Activated gamma-delta T cell treated with anti-CD3 and anti-CD28 coated beads, Interleukin-2, amount 50 U/mL, for 16 hours (primary cell): ENCODE data around the gene KBTBD4.
"Not testable (repeated sequence)": the region's sequence is repeated elsewhere in the genome, so short reads cannot be mapped to it uniquely, and the experiment has no call there.

ENCODE experiments used
- DNase-seq: peaks from one replicate; pipeline ENCODE4 v3.0.0-alpha.2; 2020; ENCODE audit warnings: low read depth

KBTBD4 gene

DNA sequence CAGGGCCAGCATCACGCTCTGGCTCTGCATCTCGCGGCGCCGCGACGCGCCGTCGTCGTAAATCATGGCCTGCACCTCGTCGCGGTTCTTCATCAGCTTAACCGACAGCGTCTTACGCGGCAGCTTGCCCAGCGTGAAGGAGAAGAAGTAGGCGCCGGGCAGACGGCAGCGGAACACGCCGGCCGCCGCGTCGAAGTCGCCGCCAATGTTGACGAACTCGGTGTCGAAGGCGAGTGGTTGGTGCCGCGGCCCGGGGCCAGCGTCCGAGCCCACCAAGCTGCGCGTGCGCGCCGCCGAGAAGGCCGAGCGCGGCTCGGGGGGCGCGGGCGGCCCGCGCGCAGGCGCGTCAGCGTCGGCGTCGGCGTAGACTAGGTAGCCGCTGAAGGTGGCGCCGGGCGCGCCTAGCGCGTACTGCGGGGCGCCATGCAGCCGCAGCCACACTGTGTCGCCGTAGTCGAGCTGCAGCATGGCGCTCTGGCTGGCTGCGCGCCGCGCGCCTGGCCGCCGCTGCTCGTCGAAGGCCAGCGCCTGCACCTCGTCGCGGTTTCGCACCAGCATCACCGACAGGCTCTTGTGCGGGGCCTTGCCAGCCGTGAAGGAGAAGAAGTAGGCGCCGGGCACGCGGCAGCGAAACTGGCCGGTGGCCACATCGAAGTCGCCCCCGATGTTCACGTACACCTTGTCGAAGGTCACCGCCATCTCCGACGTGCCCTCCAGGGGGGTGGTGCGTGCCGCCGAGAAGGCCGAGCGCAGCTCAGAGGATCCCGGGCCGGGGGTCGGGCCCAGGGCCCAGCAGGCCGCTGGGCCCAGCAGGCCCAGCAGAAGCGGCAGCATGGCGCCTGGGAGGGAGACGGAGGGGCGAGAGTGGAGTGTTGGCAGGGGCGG lies 11.4 kb upstream of the KBTBD4 start:
- no peak for DNase-seq

DNA sequence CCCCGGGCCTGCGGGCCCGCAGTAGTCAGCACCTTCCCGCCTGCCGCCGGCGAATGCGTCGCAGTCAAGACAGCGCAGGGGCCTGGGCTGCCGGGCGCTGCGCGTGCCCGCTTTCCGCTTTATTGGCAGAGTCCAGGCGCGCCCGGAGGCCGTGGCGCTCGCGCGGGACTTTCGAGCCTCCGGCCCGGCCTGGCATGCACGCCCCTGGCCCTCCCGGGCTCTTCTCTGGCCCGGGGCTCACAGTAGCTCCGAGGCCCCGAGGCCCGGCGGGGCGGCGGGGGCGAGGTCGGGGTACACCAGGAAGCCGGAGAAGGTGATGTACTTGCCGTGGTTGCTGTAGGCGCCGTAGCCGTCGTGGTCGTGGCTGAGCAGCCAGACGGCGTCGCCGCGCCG lies 10.8 kb upstream of the KBTBD4 start:
- no peak for DNase-seq

DNA sequence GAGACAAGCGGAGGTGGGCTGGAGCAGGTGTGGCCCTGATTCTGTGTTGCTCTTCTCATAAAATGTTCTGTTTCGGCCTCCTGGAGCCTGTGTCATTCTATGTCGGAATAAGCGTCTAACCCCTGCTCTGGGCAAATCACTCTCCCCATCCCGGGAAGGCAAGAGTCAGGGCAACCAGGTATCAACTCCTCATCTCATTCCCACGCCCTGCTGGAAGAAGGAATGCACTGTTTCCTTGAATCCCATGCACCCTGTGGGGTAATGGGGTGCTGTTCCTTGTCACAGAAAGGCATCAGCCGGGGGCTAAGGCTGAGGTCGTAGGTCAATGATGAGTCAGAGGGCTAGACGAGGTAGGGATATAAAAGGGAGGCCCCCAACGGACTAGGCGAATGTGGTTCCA lies 10.3 kb upstream of the KBTBD4 start:
- no peak for DNase-seq

DNA sequence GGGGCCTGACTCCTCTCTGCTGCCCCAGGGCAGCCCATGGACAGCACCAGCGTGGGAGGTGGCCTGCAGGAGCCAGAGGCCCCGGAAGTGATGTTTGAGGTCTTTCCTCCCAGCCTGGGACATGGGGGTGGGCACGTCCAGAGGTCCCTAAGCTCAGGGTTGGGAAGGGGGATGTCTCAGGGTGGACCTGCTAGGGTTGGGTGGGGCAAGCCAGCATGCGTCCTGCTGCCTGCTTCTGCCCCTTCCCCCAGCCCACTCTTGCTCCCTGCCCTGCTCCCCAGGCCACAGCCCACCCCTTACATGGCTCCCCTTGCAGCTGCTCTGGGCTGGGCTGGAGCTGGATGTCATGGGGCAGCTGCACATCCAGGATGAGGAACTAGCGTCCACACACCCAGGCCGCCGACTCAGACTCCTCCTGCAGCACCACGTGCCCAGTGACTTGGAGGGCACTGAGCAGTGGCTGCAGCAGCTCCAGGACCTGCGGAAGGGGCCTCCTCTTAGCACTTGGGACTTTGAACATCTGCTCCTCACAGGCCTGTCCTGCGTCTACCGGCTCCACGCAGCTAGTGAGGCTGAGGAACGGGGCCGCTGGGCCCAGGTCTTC lies 9.1 kb upstream of the KBTBD4 start:
- no peak for DNase-seq

DNA sequence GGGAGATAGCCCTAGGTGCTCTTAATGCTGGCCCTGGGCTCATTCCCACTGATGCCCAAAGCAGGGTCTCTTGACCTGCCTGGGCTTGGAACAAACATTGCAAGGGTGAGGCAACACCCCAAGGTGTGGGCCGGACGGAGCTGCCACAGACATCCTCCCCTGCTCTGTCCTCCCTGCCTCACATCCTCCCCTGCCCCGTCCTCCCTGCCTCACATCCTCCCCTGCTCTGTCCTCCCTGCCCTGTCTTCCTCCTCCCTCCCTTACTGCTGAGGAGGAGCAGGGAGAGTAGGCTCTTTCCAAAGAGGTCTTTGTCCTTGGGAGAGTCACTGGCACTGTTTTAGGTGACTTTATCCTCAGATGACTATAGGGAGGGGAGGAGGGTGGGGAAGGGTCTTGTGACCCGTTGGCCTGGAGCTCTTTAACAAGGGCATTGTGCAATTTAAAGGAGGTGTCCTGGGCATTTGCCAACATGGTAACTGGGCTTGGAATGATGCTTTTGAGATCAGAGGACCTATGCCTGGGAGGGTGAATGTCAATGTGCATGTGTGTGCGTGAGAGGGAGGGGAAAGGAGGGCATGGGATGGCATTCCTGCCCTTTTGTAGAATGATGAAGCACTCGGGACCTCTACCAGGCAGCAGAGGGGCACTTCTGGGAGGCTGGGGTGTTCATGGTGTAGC lies 8.4 kb upstream of the KBTBD4 start:
- no peak for DNase-seq

DNA sequence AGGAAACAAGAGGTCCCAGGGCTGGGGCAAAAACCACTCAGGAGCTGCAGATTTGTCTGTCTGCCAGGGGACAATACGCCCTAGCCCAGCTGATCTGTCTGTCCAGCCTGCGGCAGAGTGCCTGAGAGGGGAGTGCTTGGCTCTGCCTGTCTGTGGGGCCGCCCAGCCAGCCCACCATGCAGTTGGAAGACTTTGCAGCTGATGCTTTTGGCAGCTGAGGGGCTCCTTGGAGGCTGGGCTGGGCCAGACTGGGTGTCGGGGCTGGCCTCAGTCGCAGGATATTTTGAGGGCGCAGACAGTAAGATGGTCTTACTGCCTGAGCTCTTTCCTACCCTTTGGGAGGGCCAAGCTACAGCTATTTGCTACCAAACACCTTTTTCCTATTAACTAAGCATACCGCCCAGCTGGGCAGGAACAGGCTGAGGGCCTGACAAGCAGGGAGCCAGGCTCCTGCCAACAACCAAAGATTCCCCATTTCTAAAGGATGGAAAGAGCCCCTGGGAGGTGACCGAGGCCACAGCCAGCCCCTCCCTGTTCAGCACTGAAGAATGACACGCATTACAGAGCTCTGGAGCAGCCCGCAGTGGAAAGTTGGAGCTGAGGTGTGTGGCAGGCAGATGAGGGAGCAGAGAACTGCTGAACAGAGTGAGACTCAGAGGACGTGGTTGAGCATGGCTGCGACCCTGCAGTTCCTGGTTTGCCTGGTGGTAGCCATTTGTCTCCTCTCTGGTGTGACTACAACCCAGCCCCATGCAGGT lies 7.5 kb upstream of the KBTBD4 start, which contains the start of gene FAM180B:
Gene FAM180B (plus strand): TSS at position 581 of the 758 bp plus-strand sequence. CDS start 91 bp downstream, at position 672.
- DNase-seq, result no peak

DNA sequence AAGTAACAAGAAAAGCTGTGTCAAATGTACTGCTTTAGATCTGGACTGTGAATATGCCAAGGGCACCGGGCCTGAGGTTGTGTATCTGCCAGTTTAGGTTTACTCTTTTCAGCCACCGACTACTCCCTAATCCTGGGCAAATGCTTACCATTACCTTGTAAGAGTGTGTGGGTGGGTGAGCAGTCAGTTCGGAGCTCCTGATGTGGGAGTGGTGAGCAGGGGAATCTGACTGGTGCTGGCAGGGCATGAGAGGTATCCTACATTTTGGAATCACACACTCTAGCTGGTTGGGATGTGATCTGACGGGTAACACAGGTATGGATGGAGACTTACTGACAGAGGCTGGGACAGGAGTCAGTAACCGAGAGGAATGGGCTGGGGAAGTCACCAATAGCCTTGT lies 5.1 kb upstream of the KBTBD4 start:
- no peak for DNase-seq

DNA sequence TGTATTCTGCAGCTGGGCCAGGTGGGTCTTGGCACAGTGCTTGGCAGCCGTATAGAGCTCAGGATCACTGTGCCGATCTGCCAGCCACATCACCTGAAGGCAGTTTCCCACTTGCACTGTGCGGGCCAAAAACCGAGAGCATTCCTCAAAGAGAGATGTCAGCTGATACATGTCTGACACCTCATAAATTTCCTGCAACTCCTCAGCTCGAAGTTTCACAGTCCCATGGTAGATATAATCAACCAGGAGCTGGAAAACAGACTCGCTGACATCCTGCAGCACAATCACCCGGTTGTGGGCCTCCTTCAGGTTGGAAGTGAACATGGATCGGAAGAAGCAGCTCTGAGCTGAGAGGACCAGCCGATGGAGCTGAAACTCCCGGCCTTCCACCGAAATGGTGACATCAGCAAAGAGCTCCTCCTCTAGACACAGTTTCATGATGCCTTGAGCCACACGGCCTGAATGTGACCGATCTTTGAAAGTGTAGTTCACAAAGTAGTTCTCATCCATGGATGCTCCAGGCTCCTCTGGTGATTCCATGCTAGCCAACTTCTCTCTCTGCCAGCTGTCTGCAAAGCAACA lies 1.2 kb downstream of the KBTBD4 start:
- no peak for DNase-seq

DNA sequence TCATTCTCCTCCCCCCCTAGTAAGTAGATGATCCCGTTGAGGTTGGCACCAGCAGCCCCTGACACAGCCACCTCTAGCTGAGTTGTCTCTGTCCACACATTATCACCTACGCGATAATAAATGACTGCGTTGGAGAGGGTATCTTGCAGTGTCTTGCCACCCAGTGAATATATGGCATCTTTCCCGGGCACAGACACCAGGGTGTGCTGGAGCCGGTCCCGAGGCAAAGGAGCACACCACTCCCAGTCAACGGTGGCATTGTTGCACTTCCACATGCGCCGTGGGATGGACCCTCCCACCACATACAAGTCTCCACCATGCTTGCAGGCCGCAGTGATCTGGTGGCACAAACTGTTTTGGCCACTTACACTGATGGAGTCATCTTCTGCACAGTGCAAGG lies 5.4 kb downstream of the KBTBD4 start:
- DNase-seq, result no peak

DNA sequence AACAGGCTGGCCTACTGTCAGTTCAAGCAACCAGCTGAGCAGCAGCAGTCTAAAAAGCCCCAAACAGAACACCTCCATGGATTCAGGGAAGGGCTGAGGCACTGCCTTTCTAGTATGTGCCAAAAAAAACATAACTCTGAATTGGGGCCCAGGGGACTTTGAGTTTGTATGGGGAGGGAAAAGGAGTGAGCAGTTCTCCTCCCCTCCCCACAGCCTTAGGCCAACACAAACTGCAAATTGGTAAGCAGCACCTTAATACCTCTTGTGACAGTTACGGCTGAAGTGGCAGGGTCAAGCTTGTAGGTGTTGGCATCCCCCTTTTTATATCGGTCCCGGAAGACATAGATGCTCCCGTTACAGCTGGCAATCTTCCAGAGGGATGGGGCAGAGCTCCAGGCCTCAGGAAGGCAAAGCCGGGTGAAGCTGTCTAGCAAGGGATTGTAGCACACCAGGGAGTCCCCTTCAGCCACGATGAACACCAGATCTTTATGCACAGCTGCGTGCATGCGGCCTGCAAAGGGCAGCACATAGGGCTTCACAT lies 6.0 kb downstream of the KBTBD4 start:
- no peak for DNase-seq

DNA sequence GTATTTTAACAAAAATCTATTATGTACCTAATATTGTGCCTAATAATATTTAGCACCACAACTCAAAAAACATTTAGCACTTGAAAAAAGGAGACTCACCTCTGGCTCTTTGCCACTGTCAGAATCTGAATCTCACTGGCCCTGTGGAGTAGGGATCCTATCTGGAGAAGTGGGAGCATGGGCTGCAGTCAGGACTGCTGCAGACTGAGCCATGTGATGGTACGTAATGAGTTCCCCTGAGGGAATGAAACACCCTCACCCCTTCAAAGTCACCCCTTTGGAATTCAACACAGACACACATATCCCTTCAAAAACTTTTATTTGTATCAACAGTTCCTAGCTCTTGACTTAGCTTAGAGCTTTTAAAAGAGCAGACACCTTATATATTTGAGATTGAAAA lies 6.9 kb downstream of the KBTBD4 start:
- no peak for DNase-seq

DNA sequence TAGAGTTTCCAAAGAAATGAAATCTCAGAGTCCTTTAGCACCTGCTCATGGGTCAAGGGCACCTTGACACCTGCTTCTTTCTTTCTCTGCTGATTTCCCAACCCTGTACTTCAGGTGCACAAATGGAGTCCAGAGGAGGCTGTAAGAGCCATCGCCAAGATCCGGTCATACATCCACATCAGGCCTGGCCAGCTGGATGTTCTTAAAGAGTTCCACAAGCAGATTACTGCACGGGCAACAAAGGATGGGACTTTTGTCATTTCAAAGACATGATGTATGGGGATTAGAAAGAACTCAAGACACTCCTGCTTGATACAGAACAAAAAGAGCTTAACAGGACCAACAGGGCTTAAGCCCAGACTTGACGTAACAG lies 7.4 kb downstream of the KBTBD4 start:
- no peak for DNase-seq

DNA sequence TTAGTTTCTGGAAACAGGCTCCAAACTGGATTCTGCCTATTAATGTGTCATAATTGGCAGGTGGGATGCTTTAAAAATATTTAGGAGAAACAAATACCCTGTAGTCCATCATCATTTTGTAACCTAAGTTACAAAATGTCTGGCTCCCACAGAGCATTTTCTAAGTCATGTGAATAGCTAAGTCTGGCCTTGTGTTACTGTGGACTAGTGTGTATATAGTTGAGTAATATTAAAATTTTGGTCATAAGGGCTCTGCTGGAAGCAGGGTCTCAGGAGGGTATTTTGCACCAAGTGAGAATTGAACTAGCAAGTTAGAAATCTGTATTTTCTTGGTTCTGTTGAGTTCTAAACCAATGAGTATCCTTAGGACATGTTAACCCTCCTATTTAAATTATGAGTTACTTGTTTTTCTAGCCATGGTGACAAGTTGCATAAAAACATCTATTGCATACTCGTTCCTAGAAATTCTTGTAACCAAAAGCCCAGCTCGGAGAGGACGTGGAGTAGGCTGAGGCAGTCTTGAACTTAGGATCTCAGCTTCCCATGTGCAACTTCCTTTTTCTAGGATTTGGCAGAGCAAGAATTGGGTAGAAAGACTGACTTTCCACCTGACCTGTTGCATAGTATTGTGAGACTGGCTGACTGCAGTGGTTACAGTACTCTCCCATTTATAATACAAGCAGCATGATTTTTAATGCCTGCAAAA lies 8.0 kb downstream of the KBTBD4 start:
- no peak for DNase-seq

DNA sequence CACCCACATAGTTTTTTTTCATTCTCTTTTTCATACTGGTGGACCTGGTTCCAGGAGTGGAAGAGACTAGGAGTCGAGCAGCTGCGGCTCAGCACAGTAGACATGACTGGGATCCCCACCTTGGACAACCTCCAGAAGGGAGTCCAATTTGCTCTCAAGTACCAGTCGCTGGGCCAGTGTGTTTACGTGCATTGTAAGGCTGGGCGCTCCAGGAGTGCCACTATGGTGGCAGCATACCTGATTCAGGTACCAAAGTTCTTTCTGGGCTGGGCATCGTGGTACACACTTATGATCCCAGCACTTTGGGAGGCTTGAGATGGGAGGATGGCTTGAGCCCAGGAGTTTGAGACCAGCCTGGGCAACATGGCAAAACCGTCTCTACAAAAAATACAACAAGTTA lies 9.1 kb downstream of the KBTBD4 start:
- DNase-seq, result no peak

DNA sequence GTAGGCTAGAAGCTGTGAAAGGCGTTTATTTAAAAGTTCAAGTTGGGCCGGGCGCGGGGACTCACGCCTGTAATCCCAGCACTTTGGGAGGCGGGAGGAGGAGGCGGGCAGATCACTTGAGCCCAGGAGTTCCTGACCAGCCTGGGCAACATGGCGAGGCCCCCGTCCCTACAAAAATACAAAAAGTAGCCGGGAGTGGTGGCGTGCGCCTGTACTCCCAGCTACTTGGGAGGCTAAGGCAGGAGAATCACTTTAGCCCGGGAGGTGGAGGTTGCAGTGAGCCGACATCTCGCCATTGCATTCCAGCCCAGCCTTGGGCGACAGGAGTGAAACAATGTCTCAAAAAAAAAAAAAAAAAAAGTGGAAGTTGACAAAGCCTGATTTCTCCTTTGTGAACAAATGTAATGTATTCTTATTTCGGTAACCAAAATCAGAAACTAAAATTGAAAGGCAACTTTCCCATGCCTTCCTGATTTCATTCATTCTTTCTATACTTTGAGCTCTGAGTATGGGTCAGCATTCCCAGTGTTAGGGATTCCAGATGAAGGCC lies 12.5 kb downstream of the KBTBD4 start:
- DNase-seq, result peak; percentile 5

DNA sequence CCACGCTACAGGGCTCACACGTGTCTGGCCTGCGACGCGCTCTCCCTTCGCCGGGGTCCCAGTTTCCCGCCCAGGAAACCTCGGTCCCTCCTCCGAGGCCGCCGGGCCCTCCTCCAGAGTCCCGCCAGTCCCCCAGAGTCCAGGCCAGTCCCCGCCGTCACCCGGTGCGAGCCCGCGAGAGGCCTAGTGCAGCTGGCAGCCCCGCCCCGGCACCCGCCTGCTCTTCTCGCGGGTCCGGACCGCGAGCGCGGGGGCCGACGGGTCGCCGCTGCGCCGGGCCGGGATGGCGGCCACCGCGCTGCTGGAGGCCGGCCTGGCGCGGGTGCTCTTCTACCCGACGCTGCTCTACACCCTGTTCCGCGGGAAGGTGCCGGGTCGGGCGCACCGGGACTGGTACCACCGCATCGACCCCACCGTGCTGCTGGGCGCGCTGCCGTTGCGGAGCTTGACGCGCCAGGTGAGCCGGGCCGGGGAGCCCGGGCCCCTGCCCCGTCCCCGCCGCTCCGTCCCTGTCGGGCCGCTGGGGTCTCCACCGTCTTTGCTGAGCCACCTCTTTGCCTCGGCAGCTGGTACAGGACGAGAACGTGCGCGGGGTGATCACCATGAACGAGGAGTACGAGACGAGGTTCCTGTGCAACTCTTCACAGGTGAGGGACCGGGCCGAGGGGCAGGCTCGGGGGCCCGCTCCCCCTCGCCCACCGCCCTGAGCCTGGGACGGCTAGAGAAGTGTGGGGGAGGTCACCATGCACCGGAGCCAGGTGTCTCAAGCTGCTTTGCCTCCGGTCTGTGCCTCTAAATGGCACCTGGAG lies 13.2 kb downstream of the KBTBD4 start, which contains the start of gene PTPMT1:
Gene PTPMT1 (plus strand): TSS at position 260 of the 809 bp plus-strand sequence. CDS start 24 bp downstream, at position 284.
- DNase-seq, result peak; percentile 45

DNA sequence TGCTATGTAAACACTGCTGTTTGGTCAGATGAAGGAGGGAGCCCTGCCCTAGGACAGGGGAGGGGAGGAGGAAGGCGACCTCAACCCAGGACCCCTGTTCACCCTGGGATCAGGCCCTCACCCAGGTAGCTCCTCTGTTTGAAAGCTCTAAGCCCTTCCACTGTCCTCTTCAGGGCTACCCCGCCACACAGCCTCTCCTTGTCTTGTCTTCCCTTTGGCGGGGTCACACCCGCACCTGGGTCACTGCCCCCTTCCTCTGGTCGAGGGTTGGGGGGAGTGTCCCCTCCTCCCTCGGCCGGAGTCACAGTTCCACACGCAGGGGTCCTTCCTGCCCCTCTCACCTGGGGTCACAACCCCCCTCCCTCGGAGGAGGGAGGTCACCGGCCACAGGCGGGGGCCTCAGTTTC lies 13.8 kb downstream of the KBTBD4 start:
- no peak for DNase-seq

DNA sequence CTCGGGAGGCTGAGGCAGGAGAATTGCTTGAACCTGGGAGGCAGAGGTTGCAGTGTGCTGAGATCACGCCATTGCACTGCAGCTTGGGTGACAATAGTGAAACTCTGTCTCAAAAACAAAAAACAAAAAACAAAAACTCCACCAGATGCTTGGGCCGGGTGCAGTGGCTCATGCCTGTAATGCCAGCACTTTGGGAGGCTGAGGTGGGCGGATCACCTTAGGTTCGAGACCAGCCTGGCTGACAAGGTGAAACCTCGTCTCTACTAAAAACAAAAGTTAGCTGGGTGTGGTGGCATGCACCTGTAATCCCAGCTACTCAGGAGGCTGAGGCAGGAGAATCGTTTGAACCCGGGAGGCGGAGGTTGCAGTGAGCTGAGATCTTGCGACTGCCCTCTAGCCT lies 14.4 kb downstream of the KBTBD4 start:
- DNase-seq, result not testable (repeated sequence)

DNA sequence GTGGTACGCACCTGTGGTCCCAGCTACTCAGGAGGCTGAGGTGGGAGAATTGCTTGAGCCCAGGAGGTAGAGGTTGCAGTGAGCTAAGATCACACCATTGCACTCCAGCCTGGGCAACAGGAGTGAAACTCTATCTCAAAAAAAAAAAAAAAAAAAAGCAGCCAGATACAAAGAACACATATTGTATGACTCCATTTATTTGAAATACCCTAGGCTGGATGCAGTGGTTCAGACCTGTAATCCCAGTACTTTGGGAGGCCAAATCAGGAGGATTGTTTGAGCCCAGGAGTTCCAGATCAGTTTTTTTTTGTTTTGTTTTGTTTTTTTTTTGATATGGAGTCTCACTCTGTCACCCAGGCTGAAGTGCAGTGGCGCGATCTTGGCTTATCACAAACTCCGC lies 16.4 kb downstream of the KBTBD4 start:
- not testable (repeated sequence) for DNase-seq

DNA sequence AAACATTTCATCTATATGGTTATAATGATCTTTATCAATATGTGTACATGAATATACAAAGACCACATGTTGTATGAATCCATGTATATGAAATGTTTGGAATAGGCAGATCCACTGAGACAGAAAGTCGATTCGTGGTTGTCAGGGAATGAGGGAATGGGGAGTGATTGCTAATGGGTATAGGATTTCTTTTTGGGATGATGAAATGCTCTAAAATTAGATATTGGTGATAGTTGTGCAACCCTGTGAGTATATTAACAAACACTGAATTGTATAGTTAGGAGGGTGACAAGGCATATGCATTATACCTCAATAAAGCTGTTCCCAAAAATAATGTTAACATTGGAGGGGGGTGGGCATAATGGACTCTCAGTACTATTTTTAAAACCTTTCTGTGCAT lies 18.3 kb downstream of the KBTBD4 start:
- no peak for DNase-seq
